Astrocyte of the cerebellum (primary cell): Measurements from ENCODE around the gene C19orf38.
A peak's percentile ranks its signal among the peaks of the same experiment; 100 is the strongest.
"Not testable (repeated sequence)": the region's sequence is repeated elsewhere in the genome, so short reads cannot be mapped to it uniquely, and the experiment has no call there.

Source experiments
- DNase-seq: peaks from one replicate; pipeline ENCODE4 v3.0.0-alpha.2; 2011; ENCODE audit warnings: low read depth
- H3K4me3 ChIP-seq: 2 replicates; pipeline ENCODE4 v1.5.1; 2011; ENCODE audit warnings: mild to moderate bottlenecking, low read depth, low read length, moderate library complexity
- in situ Hi-C: cut with HindIII; loops from 2 replicates; pipeline ENCODE4 v1.10.0; 2017; ENCODE audit warnings: low sequenced_read_pairs
- TF ChIP-seq, protein P1 (sequence below): IDR thresholded peaks from 2 replicates; pipeline ENCODE4 v1.5.1; 2012; ENCODE audit warnings: low read length, low read depth, moderate library complexity, mild to moderate bottlenecking; ENCODE audit errors: missing control alignments

Gene C19orf38

GRCh38 chr19:10850631-10851030 is 2.4 kb downstream of the C19orf38 start:
- no peak for DNase-seq
- in situ Hi-C loops = no loop called here
- TF ChIP-seq, protein P1, sequence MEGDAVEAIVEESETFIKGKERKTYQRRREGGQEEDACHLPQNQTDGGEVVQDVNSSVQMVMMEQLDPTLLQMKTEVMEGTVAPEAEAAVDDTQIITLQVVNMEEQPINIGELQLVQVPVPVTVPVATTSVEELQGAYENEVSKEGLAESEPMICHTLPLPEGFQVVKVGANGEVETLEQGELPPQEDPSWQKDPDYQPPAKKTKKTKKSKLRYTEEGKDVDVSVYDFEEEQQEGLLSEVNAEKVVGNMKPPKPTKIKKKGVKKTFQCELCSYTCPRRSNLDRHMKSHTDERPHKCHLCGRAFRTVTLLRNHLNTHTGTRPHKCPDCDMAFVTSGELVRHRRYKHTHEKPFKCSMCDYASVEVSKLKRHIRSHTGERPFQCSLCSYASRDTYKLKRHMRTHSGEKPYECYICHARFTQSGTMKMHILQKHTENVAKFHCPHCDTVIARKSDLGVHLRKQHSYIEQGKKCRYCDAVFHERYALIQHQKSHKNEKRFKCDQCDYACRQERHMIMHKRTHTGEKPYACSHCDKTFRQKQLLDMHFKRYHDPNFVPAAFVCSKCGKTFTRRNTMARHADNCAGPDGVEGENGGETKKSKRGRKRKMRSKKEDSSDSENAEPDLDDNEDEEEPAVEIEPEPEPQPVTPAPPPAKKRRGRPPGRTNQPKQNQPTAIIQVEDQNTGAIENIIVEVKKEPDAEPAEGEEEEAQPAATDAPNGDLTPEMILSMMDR = no peak
- no peak overlapping the region for H3K4me3 ChIP-seq

GRCh38 chr19:10852098-10852800 is 4.0 kb downstream of the C19orf38 start:
- in situ Hi-C loops = no loop called here
- no peak overlapping the region for H3K4me3 ChIP-seq
- DNase-seq = no peak
- TF ChIP-seq, protein P1 = no peak

DNA sequence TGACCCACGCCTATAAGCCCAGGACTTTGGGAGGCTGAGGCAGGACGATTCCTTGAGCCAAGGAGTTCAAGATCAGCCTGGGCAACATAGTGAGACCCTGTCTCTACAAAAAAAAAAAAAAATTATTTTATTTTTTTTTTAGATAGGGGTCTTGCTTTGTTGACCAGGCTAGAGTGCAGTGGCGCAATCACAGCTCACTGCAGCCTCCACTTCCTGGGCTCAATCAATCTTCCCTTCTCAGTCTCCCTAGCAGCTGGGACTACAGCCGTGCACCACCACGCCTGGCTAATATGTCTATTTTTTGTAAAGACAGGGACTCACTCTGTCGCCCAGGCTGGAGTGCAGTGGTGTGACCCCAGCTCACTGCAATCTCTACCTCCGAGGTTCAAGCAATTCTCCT is 4.7 kb downstream of the C19orf38 start:
- no peak overlapping the region for H3K4me3 ChIP-seq
- TF ChIP-seq, protein P1 = no peak
- no peak for DNase-seq
- in situ Hi-C loops = no loop called here

DNA sequence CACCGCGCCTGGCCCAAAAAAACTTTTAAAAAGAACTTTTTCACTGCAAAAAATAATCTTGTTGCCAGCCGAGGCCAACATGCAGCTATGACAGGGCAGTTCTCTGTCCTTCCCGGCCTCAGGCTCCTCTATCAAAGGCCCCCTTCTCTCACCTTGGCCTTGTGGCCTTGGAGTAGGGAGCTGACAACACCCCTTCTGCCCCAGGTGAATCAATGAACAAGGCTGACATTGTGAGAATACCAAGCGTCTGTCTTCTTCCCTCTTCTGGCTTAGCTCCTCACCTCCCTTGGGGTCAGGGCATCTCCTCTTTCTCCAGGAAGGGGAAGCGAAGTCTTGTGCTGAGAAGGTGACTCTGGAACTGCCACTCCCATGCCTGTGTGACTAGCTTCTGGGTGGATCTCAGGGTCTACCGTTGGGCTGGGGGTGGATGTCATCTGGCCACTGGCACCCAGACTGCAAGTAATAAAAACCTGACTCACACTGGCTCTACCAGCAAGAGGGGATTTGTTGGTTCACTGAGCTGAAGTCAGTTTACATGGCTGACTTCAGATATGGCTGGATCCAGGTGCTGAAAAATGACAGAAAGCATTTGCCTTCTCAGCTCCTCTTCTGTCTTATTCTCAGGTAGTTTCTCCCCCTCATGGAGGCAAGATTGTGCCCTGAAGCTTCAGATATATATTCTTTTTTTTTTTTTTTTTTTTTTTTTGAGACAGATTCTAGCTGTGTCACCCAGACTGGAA is 6.3 kb downstream of the C19orf38 start:
- in situ Hi-C loops = no loop called here
- TF ChIP-seq, protein P1 = no peak
- DNase-seq = no peak
- no peak overlapping the region for H3K4me3 ChIP-seq

DNA sequence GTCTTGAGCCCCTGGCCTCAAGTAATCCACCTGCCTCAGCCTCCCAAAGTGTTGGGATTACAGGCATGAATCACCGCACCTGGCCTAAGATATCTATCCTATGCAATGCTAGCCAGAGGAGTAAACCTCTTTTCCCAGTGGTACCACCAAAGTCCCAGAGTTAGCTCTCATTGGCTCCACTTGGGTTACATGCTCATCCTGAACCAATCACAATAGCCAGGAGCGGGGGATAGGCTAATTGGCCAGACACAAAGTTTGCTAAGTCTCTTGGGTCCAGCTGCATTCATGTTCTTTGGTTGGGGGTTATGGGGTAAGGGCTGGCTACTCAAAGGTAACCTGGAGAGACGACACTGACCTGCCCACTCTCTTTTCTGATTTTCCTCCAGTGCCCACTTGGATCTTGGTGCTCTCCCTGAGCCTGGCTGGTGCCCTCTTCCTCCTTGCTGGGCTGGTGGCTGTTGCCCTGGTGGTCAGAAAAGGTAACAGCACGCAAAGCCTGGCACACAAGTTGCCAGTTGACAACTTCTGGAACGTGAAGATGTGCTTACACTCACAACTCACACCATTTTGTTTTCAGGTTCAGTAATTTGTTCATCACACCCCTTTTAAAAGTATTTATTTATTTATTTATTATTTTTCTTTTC is 7.8 kb downstream of the C19orf38 start:
- in situ Hi-C loops = no loop called here
- DNase-seq = no peak

GRCh38 chr19:10856899-10857298 is 8.7 kb downstream of the C19orf38 start:
- DNase-seq, in situ Hi-C loops, H3K4me3 ChIP-seq: not testable (repeated sequence)

More for the DNA sequence above, 7.8 kb downstream of the C19orf38 start:
- no peak overlapping the region for H3K4me3 ChIP-seq
- TF ChIP-seq, protein P1 = peak; percentile 56
